ENCODE measurements around the gene TAS2R16.

- TF ChIP-seq, protein P1, sequence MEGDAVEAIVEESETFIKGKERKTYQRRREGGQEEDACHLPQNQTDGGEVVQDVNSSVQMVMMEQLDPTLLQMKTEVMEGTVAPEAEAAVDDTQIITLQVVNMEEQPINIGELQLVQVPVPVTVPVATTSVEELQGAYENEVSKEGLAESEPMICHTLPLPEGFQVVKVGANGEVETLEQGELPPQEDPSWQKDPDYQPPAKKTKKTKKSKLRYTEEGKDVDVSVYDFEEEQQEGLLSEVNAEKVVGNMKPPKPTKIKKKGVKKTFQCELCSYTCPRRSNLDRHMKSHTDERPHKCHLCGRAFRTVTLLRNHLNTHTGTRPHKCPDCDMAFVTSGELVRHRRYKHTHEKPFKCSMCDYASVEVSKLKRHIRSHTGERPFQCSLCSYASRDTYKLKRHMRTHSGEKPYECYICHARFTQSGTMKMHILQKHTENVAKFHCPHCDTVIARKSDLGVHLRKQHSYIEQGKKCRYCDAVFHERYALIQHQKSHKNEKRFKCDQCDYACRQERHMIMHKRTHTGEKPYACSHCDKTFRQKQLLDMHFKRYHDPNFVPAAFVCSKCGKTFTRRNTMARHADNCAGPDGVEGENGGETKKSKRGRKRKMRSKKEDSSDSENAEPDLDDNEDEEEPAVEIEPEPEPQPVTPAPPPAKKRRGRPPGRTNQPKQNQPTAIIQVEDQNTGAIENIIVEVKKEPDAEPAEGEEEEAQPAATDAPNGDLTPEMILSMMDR (IDR thresholded peaks at IDR 0.05; ENCODE audit: low read depth, low read length, poor library complexity, severe bottlenecking), result no peak
- no peak for TF ChIP-seq EZH2phosphoT487 (IDR thresholded peaks at IDR 0.05; ENCODE audit: borderline replicate concordance, low read length)
Observed at GRCh38 chr7:123039269-123039668, 43.8 kb upstream of the TAS2R16 start.
